Caco-2 (cell line): Measurements from ENCODE around the gene AKNA. TPM values are rescaled to one million over a fixed set of nuclear protein-coding genes. Genes with fewer than 3 reads are reported as not detected.
A peak's percentile ranks its signal among the peaks of the same experiment; 100 is the strongest.

Experiments
- BruUV-seq: library from RNA; stranded (reverse); fragments of 400-500 nt; replicated peaks from 2 replicates; lab custom pipeline; 2021; lab: Mats Ljungman, UMichigan
- CTCF ChIA-PET: fragments of 300-600 bp; sonication (Branson Sonifier 250); formaldehyde crosslinking; loops from one replicate; lab custom pipeline; 2022; ENCODE audit warnings: antibody characterized with exemption; lab: Charles Lee
- POLR2A ChIA-PET: fragments of 300-600 bp; sonication (Branson Sonifier 250); formaldehyde crosslinking; loops from one replicate; lab custom pipeline; 2022; ENCODE audit warnings: antibody characterized with exemption; lab: Charles Lee
- DNase-seq, 2 experiments: peaks; one replicate each; pipeline versions ENCODE4 v3.0.0 to v3.0.0-alpha.2; 2020 to 2022
- H3K27me3 ChIP-seq: replicated peaks from 2 replicates; pipeline ENCODE4 v1.6.0; 2011; ENCODE audit warnings: low read length; ENCODE audit not compliant: control insufficient read depth, insufficient read depth
- H3K36me3 ChIP-seq: 2 replicates; pipeline ENCODE4 v1.5.1; 2011; ENCODE audit warnings: low read length; ENCODE audit not compliant: control insufficient read depth, insufficient read depth
- H3K4me1 ChIP-seq: fragments of 250-450 bp; sonication (Bioruptor Pico); 2 replicates; pipeline ENCODE4 v1.5.1; 2020; ENCODE audit warnings: mild to moderate bottlenecking
- H3K4me3 ChIP-seq: 2 replicates; pipeline ENCODE4 v1.5.1; 2011; ENCODE audit warnings: low read depth, mild to moderate bottlenecking, control low read depth, low read length
- H3K9me3 ChIP-seq: fragments of 250-450 bp; sonication (Bioruptor Pico); 2 replicates; pipeline ENCODE4 v1.5.1; 2020; ENCODE audit warnings: mild to moderate bottlenecking, moderate library complexity
- H3K27ac Mint-ChIP-seq: one replicate; pipeline ENCODE4 v1.8.0; 2022; ENCODE audit warnings: mixed read lengths; ENCODE audit not compliant: unreplicated experiment
- H3K27me3 Mint-ChIP-seq: one replicate; pipeline ENCODE4 v1.8.0; 2022; ENCODE audit warnings: mixed read lengths; ENCODE audit not compliant: insufficient read depth, unreplicated experiment
- H3K36me3 Mint-ChIP-seq: one replicate; pipeline ENCODE4 v1.8.0; 2022; ENCODE audit warnings: mild to moderate bottlenecking, mixed read lengths; ENCODE audit not compliant: insufficient read depth, unreplicated experiment
- H3K4me1 Mint-ChIP-seq: one replicate; pipeline ENCODE4 v1.8.0; 2022; ENCODE audit warnings: low read depth, mixed read lengths; ENCODE audit not compliant: unreplicated experiment
- H3K4me3 Mint-ChIP-seq: one replicate; pipeline ENCODE4 v1.8.0; 2022; ENCODE audit warnings: mild to moderate bottlenecking, moderate library complexity, mixed read lengths; ENCODE audit not compliant: unreplicated experiment
- H3K9me3 Mint-ChIP-seq: one replicate; pipeline ENCODE4 v1.8.0; 2022; ENCODE audit warnings: mixed read lengths; ENCODE audit not compliant: unreplicated experiment
- intact Hi-C: fragments of 100-400 bp; cut with micrococcal nuclease; formaldehyde crosslinking; loops from one replicate; pipeline ENCODE4 v1.10.0; 2022; ENCODE audit not compliant: unreplicated experiment
- total RNA-seq: library from RNA; stranded (reverse); gene quantifications from 2 replicates; pipeline ENCODE4 v1.2.3, GENCODE V29; 2022
- TF ChIP-seq, protein P1 (sequence below), 2 experiments: fragments of 200-600 bp in 1 of 2; IDR thresholded peaks; 1 replicate in 1 of 2; 2 replicates in 1 of 2; pipeline versions ENCODE4 v1.5.1 to v1.8.0; 2011 to 2022; ENCODE audit warnings: antibody characterized with exemption in 1 of 2, control low read depth in 1 of 2, inconsistent platforms in 1 of 2, low read depth in 1 of 2, low read length in 1 of 2, mild to moderate bottlenecking in 1 of 2, moderate library complexity in 1 of 2; ENCODE audit not compliant: insufficient read depth in 1 of 2, severe bottlenecking in 1 of 2, unreplicated experiment in 1 of 2

The AKNA gene
- total RNA-seq, 1 experiment from 2014 or later: 57.8 TPM

DNA sequence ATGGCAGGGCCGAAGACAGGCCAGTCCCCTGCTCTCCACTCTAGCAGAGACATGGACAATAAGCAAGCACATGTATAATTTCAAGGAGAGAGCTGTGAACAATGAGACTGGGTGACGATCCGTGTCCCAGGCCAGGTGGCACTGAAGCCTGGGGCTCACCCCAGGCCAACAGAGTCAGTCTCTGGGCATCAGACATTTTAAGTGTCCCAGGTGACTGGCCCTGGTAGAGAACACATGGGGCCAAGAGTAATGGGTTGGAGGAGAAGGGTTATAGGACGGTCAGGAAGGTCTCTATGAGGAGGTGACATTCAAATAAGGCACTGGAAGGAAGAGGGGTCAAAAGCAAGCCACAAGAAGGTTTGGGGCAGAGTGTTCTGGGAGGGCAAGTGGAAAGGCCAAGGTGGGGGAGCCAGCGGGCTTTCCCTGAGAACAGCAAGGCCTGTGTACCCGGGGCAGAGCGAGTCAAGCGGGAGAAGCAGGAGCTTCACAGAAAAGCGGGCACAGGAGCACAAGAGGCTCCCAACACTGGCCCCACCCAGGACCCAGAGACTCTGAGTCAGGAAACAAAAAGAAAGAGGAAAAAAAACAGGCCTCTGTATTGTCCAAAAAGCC, 1.1 kb upstream of the AKNA start:
- no peak for DNase-seq
- Mint-ChIP-seq H3K4me1 (peaks cover 7% of the 10 kb centered on the region), H3K27ac (no peak overlapping the region), H3K4me3 (no peak overlapping the region), H3K27me3 (no peaks in the 10 kb centered on the region), H3K9me3 (no peaks in the 10 kb centered on the region), H3K36me3 (no peaks in the 10 kb centered on the region)
- BruUV-seq: no TSS peak
- Histone ChIP-seq H3K4me1 (peaks cover 9% of the 10 kb centered on the region), H3K27me3 (no peaks in the 10 kb centered on the region), H3K4me3 (no peak overlapping the region), H3K36me3 (no peaks in the 10 kb centered on the region), H3K9me3 (no peaks in the 10 kb centered on the region)
- POLR2A ChIA-PET: no interaction called here
- TF ChIP-seq, protein P1, sequence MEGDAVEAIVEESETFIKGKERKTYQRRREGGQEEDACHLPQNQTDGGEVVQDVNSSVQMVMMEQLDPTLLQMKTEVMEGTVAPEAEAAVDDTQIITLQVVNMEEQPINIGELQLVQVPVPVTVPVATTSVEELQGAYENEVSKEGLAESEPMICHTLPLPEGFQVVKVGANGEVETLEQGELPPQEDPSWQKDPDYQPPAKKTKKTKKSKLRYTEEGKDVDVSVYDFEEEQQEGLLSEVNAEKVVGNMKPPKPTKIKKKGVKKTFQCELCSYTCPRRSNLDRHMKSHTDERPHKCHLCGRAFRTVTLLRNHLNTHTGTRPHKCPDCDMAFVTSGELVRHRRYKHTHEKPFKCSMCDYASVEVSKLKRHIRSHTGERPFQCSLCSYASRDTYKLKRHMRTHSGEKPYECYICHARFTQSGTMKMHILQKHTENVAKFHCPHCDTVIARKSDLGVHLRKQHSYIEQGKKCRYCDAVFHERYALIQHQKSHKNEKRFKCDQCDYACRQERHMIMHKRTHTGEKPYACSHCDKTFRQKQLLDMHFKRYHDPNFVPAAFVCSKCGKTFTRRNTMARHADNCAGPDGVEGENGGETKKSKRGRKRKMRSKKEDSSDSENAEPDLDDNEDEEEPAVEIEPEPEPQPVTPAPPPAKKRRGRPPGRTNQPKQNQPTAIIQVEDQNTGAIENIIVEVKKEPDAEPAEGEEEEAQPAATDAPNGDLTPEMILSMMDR (IDR thresholded peaks at IDR 0.05; ENCODE audit: insufficient read depth in 1 of 2, low read depth in 1 of 2, low read length in 1 of 2, severe bottlenecking in 1 of 2, unreplicated experiment in 1 of 2): no peak
- intact Hi-C loops: no loop called here
- CTCF ChIA-PET: no interaction called here

DNA sequence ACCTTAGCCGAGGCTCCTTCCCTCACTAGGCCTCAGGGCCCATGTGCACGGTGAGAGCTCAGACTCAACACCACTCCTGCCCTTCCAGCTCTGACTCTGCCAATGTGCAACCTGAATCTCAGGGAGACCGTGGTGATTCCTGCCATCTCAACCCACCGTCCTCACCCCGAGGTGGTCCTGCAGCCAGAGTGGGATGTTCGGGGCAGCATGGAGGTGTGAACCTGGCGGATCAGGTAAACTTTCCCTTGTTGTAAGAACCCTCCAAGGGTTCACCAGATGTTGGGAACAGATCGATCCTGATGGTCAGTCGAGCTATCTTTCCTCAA, 538 bp upstream of the AKNA start:
- DNase-seq: no peak
- H3K27ac Mint-ChIP-seq: no peak overlapping the region
- intact Hi-C loops: no loop called here
- H3K4me1 Mint-ChIP-seq: peaks cover 7% of the 10 kb centered on the region
- TF ChIP-seq, protein P1 (IDR thresholded peaks at IDR 0.05; ENCODE audit: insufficient read depth in 1 of 2, low read depth in 1 of 2, low read length in 1 of 2, severe bottlenecking in 1 of 2, unreplicated experiment in 1 of 2): no peak
- no peak overlapping the region for H3K4me3 ChIP-seq
- no peaks in the 10 kb centered on the region for H3K36me3 ChIP-seq
- H3K9me3 ChIP-seq: no peaks in the 10 kb centered on the region
- no peaks in the 10 kb centered on the region for H3K9me3 Mint-ChIP-seq
- H3K4me3 Mint-ChIP-seq: no peak overlapping the region
- H3K27me3 Mint-ChIP-seq: no peaks in the 10 kb centered on the region
- no TSS peak for BruUV-seq
- H3K27me3 ChIP-seq: no peaks in the 10 kb centered on the region
- H3K4me1 ChIP-seq: peaks cover 9% of the 10 kb centered on the region
- POLR2A ChIA-PET: no interaction called here
- CTCF ChIA-PET: no interaction called here
- H3K36me3 Mint-ChIP-seq: no peaks in the 10 kb centered on the region

DNA sequence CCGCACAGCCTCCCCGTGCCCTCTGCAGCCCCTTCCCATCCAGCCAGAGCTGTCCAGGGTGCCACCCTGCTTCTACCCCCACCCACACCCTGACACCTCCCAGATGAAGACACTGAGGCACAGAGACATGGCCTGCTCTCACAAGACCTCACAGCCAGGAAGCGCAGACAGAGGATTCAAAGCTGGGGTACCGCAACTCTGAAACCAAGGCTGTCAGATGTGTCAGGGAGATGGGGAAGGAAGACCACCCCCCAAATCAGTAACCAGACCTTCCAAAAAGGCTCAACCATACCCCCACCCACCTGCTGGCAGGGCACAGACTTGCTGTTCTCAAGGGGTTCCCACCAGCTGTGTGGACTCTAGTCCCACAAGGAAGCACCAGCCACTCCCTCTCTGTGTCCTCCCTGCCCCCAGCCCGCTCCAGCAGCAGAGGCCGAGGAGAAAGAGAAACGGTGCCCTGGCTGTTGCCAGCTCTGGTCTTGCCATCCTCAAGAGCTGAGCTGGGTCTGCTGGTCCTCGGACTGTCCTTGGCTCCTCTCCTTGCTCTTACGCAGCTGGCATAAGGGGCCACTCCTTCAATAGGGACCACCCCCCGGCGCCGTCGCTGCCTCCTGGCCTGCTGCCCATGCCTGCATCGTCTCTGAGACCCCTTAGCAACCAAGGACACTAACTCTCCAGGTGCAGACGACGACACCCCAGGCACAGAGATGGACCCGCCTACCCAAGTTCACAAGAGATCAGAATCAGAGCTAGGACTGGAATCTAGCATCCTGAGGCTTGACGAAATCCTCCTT, 699 bp downstream of the AKNA start:
- Mint-ChIP-seq H3K4me3 (no peak overlapping the region), H3K9me3 (no peaks in the 10 kb centered on the region), H3K4me1 (no peaks in the 10 kb centered on the region), H3K27ac (peak overlapping the region; percentile 45), H3K36me3 (no peaks in the 10 kb centered on the region), H3K27me3 (no peaks in the 10 kb centered on the region)
- ChIA-PET CTCF (interaction anchor here (0.6 kb wide), 1 partner anchor 18 kb away, joined by 4 read pairs; no protein-coding TSS in a partner anchor), POLR2A (no interaction called here)
- Histone ChIP-seq H3K9me3 (no peaks in the 10 kb centered on the region), H3K4me3 (no peak overlapping the region), H3K27me3 (no peaks in the 10 kb centered on the region), H3K36me3 (no peaks in the 10 kb centered on the region), H3K4me1 (no peaks in the 10 kb centered on the region; the same call in 1 of the 2 replicates)
- intact Hi-C loops: no loop called here
- DNase-seq: no peak
- TF ChIP-seq, protein P1 (IDR thresholded peaks at IDR 0.05; ENCODE audit: insufficient read depth in 1 of 2, low read depth in 1 of 2, low read length in 1 of 2, severe bottlenecking in 1 of 2, unreplicated experiment in 1 of 2): no peak
- BruUV-seq: no TSS peak
